IPS-NIHi11 (cell line): ENCODE measurements around the gene CALY.
A peak's percentile ranks its signal among the peaks of the same experiment; 100 is the strongest.

Source experiments
- DNase-seq: peaks from one replicate; pipeline ENCODE4 v3.0.0; 2012; ENCODE audit warnings: mixed read lengths, low spot score

The CALY gene

GRCh38 chr10:133366130-133366478 lies 29.4 kb upstream of the CALY start:
- DNase-seq: no peak

- no peak for DNase-seq
These were observed 28.9 kb upstream of the CALY start for GRCh38 chr10:133365461-133366129.

- DNase-seq: no peak
These were observed 28.1 kb upstream of the CALY start for GRCh38 chr10:133364645-133365431.

- DNase-seq: no peak
These were observed 26.1 kb upstream of the CALY start for GRCh38 chr10:133362846-133363245.

- DNase-seq: no peak
These were observed 25.2 kb upstream of the CALY start for GRCh38 chr10:133361773-133362441.

GRCh38 chr10:133361227-133361626 lies 24.5 kb upstream of the CALY start:
- no peak for DNase-seq

GRCh38 chr10:133359972-133360610 lies 23.4 kb upstream of the CALY start:
- no peak for DNase-seq

GRCh38 chr10:133359554-133359971 lies 22.9 kb upstream of the CALY start:
- DNase-seq: no peak

GRCh38 chr10:133358925-133359310 lies 22.2 kb upstream of the CALY start:
- no peak for DNase-seq

- no peak for DNase-seq
These were observed 21.6 kb upstream of the CALY start for GRCh38 chr10:133358162-133358924.

- DNase-seq: peak; percentile 99
These were observed 20.8 kb upstream of the CALY start, which contains the start of gene FUOM for GRCh38 chr10:133357285-133358161. Gene FUOM (minus strand): TSS chr10:133358019. CDS start chr10:133358007, 12 bp downstream.

GRCh38 chr10:133356549-133357284 lies 20.0 kb upstream of the CALY start:
- no peak for DNase-seq

GRCh38 chr10:133355991-133356390 lies 19.3 kb upstream of the CALY start:
- no peak for DNase-seq

GRCh38 chr10:133355266-133355665 lies 18.6 kb upstream of the CALY start:
- no peak for DNase-seq

- DNase-seq: no peak
These were observed 18.1 kb upstream of the CALY start for GRCh38 chr10:133354672-133355240.

- DNase-seq: no peak
These were observed 17.4 kb upstream of the CALY start for GRCh38 chr10:133353988-133354605.

- DNase-seq: no peak
These were observed 16.7 kb upstream of the CALY start for GRCh38 chr10:133353202-133353959.
